Activated CD4-positive, alpha-beta memory T cell treated with anti-CD3 and anti-CD28 coated beads, Interleukin-2, amount 10 ng/mL, durations not matched to agents 7 days and 5 days (primary cell): ENCODE results near the gene NRP1. TPM values are rescaled to one million over a fixed set of nuclear protein-coding genes. Genes with fewer than 3 reads are reported as not detected.
"Not testable (repeated sequence)": the region's sequence is repeated elsewhere in the genome, so short reads cannot be mapped to it uniquely, and the experiment has no call there.

Experiments
- CTCF ChIA-PET: fragments of 350-600 bp; sonication (Branson Sonifier 250); formaldehyde crosslinking; loops from one replicate; lab custom pipeline; 2021; ENCODE audit warnings: antibody characterized with exemption, inconsistent platforms; lab: Charles Lee
- POLR2A ChIA-PET: fragments of 350-600 bp; sonication (Branson Sonifier 250); formaldehyde crosslinking; loops from one replicate; lab custom pipeline; 2021; ENCODE audit warnings: antibody characterized with exemption; lab: Charles Lee
- DNase-seq: peaks from one replicate; pipeline ENCODE4 v3.0.0-alpha.2; 2020
- H3K27ac Mint-ChIP-seq: one replicate; pipeline ENCODE4 v1.8.0; 2021; ENCODE audit warnings: mild to moderate bottlenecking, mixed read lengths
- H3K27me3 Mint-ChIP-seq: one replicate; pipeline ENCODE4 v1.8.0; 2021; ENCODE audit warnings: mixed read lengths
- H3K36me3 Mint-ChIP-seq: one replicate; pipeline ENCODE4 v1.8.0; 2021; ENCODE audit warnings: low read depth, mixed read lengths
- H3K4me1 Mint-ChIP-seq: one replicate; pipeline ENCODE4 v1.8.0; 2021; ENCODE audit warnings: mixed read lengths
- H3K4me3 Mint-ChIP-seq: one replicate; pipeline ENCODE4 v1.8.0; 2021; ENCODE audit warnings: mild to moderate bottlenecking, mixed read lengths
- H3K9me3 Mint-ChIP-seq: one replicate; pipeline ENCODE4 v1.8.0; 2021; ENCODE audit warnings: mixed read lengths
- total RNA-seq, 2 experiments: library from RNA; stranded (reverse); gene quantifications; one replicate each; pipeline ENCODE4 v1.2.3, GENCODE V29; 2021

NRP1 gene
- total RNA-seq, 2 experiments from 2014 or later = 2.0 to 2.6 TPM

GRCh38 chr10:33231621-33232350 lies 102.7 kb downstream of the NRP1 start:
- H3K4me1 Mint-ChIP-seq = no peaks in the 10 kb centered on the region
- no peak overlapping the region for H3K27ac Mint-ChIP-seq
- no peaks in the 10 kb centered on the region for H3K36me3 Mint-ChIP-seq
- H3K27me3 Mint-ChIP-seq = peaks cover 16% of the 10 kb centered on the region
- POLR2A ChIA-PET = no interaction called here
- CTCF ChIA-PET = no interaction called here
- H3K4me3 Mint-ChIP-seq = no peak overlapping the region
- H3K9me3 Mint-ChIP-seq = no peaks in the 10 kb centered on the region
- DNase-seq = no peak

GRCh38 chr10:33229949-33230267 lies 104.6 kb downstream of the NRP1 start:
- Mint-ChIP-seq H3K9me3 (no peaks in the 10 kb centered on the region), H3K4me1 (no peaks in the 10 kb centered on the region), H3K27ac (no peak overlapping the region), H3K36me3 (no peaks in the 10 kb centered on the region), H3K27me3 (peaks cover 10% of the 10 kb centered on the region), H3K4me3 (no peak overlapping the region)
- CTCF ChIA-PET = no interaction called here
- no peak for DNase-seq
- POLR2A ChIA-PET = no interaction called here

- no peak overlapping the region for H3K27ac Mint-ChIP-seq
- POLR2A ChIA-PET = no interaction called here
- no peak overlapping the region for H3K4me3 Mint-ChIP-seq
- H3K27me3 Mint-ChIP-seq = peaks cover 7% of the 10 kb centered on the region
- H3K4me1 Mint-ChIP-seq = no peaks in the 10 kb centered on the region
- H3K36me3 Mint-ChIP-seq = no peaks in the 10 kb centered on the region
- no peaks in the 10 kb centered on the region for H3K9me3 Mint-ChIP-seq
- no peak for DNase-seq
- CTCF ChIA-PET = no interaction called here
These were observed 105.1 kb downstream of the NRP1 start for GRCh38 chr10:33229252-33229948.

- H3K9me3 Mint-ChIP-seq = no peaks in the 10 kb centered on the region
- CTCF ChIA-PET = no interaction called here
These were observed 106.0 kb downstream of the NRP1 start for GRCh38 chr10:33228426-33228825.

GRCh38 chr10:33227489-33227888 lies 107.0 kb downstream of the NRP1 start:
- no peaks in the 10 kb centered on the region for H3K9me3 Mint-ChIP-seq
- ChIA-PET CTCF (no interaction called here), POLR2A (no interaction called here)
- no peaks in the 10 kb centered on the region for H3K4me1 Mint-ChIP-seq
- H3K27me3 Mint-ChIP-seq = peaks cover 7% of the 10 kb centered on the region
- no peaks in the 10 kb centered on the region for H3K36me3 Mint-ChIP-seq
- DNase-seq = no peak
- no peak overlapping the region for H3K27ac Mint-ChIP-seq
- H3K4me3 Mint-ChIP-seq = no peak overlapping the region

More at GRCh38 chr10:33228426-33228825, 106.0 kb downstream of the NRP1 start:
- H3K27ac Mint-ChIP-seq = no peak overlapping the region
- POLR2A ChIA-PET = no interaction called here
- no peaks in the 10 kb centered on the region for H3K4me1 Mint-ChIP-seq
- H3K27me3 Mint-ChIP-seq = peaks cover 7% of the 10 kb centered on the region
- no peak for DNase-seq
- no peak overlapping the region for H3K4me3 Mint-ChIP-seq
- no peaks in the 10 kb centered on the region for H3K36me3 Mint-ChIP-seq

- ChIA-PET CTCF (no interaction called here), POLR2A (no interaction called here)
- Mint-ChIP-seq H3K4me3 (no peak overlapping the region), H3K27me3 (no peaks in the 10 kb centered on the region), H3K36me3 (no peaks in the 10 kb centered on the region), H3K27ac (no peak overlapping the region), H3K4me1 (no peaks in the 10 kb centered on the region), H3K9me3 (no peaks in the 10 kb centered on the region)
- DNase-seq = no peak
These were observed 110.1 kb downstream of the NRP1 start for GRCh38 chr10:33224251-33224965.

GRCh38 chr10:33223326-33224000 lies 111.0 kb downstream of the NRP1 start:
- no peaks in the 10 kb centered on the region for H3K9me3 Mint-ChIP-seq

GRCh38 chr10:33222304-33222703 lies 112.2 kb downstream of the NRP1 start:
- H3K9me3 Mint-ChIP-seq, H3K4me3 Mint-ChIP-seq, H3K36me3 Mint-ChIP-seq, H3K27ac Mint-ChIP-seq, POLR2A ChIA-PET, H3K27me3 Mint-ChIP-seq, DNase-seq, CTCF ChIA-PET, H3K4me1 Mint-ChIP-seq: not testable (repeated sequence)

More at GRCh38 chr10:33223326-33224000, 111.0 kb downstream of the NRP1 start:
- no peaks in the 10 kb centered on the region for H3K27me3 Mint-ChIP-seq
- H3K4me1 Mint-ChIP-seq = no peaks in the 10 kb centered on the region
- POLR2A ChIA-PET = no interaction called here
- CTCF ChIA-PET = no interaction called here
- no peaks in the 10 kb centered on the region for H3K36me3 Mint-ChIP-seq
- DNase-seq = no peak
- no peak overlapping the region for H3K4me3 Mint-ChIP-seq
- H3K27ac Mint-ChIP-seq = no peak overlapping the region

GRCh38 chr10:33217854-33218253 lies 116.6 kb downstream of the NRP1 start:
- ChIA-PET CTCF (no interaction called here), POLR2A (no interaction called here)
- no peak for DNase-seq
- H3K4me3 Mint-ChIP-seq = no peak overlapping the region
- H3K9me3 Mint-ChIP-seq = peaks cover 6% of the 10 kb centered on the region
- peaks cover 14% of the 10 kb centered on the region for H3K4me1 Mint-ChIP-seq
- no peaks in the 10 kb centered on the region for H3K27me3 Mint-ChIP-seq
- no peak overlapping the region for H3K27ac Mint-ChIP-seq
- H3K36me3 Mint-ChIP-seq = peaks cover 9% of the 10 kb centered on the region

GRCh38 chr10:33216661-33217427 lies 117.6 kb downstream of the NRP1 start:
- DNase-seq = no peak
- CTCF ChIA-PET = interaction anchor here (1.3 kb wide), 1 partner anchor 58 kb away, joined by 3 read pairs; no protein-coding TSS in a partner anchor
- Mint-ChIP-seq H3K27ac (no peak overlapping the region), H3K4me3 (no peak overlapping the region), H3K36me3 (peaks cover 9% of the 10 kb centered on the region), H3K27me3 (no peaks in the 10 kb centered on the region), H3K4me1 (peaks cover 17% of the 10 kb centered on the region), H3K9me3 (peaks cover 6% of the 10 kb centered on the region)
- POLR2A ChIA-PET = no interaction called here

GRCh38 chr10:33215635-33216034 lies 118.8 kb downstream of the NRP1 start:
- Mint-ChIP-seq H3K27me3 (no peaks in the 10 kb centered on the region), H3K4me3 (no peak overlapping the region), H3K9me3 (peaks cover 6% of the 10 kb centered on the region), H3K27ac (no peak overlapping the region), H3K36me3 (peaks cover 9% of the 10 kb centered on the region), H3K4me1 (peaks cover 26% of the 10 kb centered on the region)
- CTCF ChIA-PET = interaction anchor here (0.7 to 1.3 kb wide), 2 partner anchors 59 to 114 kb away, joined by 3 to 4 read pairs; no protein-coding TSS in a partner anchor
- POLR2A ChIA-PET = interaction anchor here (1.1 kb wide), 1 partner anchor 34 kb away, joined by 3 read pairs; no protein-coding TSS in a partner anchor
- no peak for DNase-seq

- H3K4me1 Mint-ChIP-seq = peaks cover 26% of the 10 kb centered on the region
- ChIA-PET POLR2A (interaction anchor here (1.1 kb wide), 1 partner anchor 34 kb away, joined by 3 read pairs; no protein-coding TSS in a partner anchor), CTCF (interaction anchor here (1.3 kb wide), 1 partner anchor 59 kb away, joined by 3 read pairs; no protein-coding TSS in a partner anchor)
- H3K36me3 Mint-ChIP-seq = peaks cover 9% of the 10 kb centered on the region
- no peaks in the 10 kb centered on the region for H3K27me3 Mint-ChIP-seq
- H3K27ac Mint-ChIP-seq = no peak overlapping the region
- DNase-seq = no peak
- no peak overlapping the region for H3K4me3 Mint-ChIP-seq
- H3K9me3 Mint-ChIP-seq = peaks cover 6% of the 10 kb centered on the region
These were observed 119.3 kb downstream of the NRP1 start for GRCh38 chr10:33215154-33215553.
